Renal cortex interstitium (tissue), 3 donors: ENCODE data around the gene RIPK1. TPM values are rescaled to one million over a fixed set of nuclear protein-coding genes. Genes with fewer than 3 reads are reported as not detected.

ENCODE experiments used
- polyA plus RNA-seq, 3 donors: library from polyadenylated mRNA; unstranded; fragments of 120-200 nt; gene quantifications; one replicate each; pipeline ENCODE4 v1.2.1, GENCODE V29; 2013; ENCODE audit not compliant: insufficient read length in 3 of 3

Gene RIPK1
- polyA plus RNA-seq, 3 donors: 24.6 to 26.8 (median 26.2) TPM

Other genes starting within 250 kb of the RIPK1 start
- 10 to 100 TPM; 17.6 to 25.5 (median 20.8) TPM for gene SERPINB1, start 226.6 kb upstream of the RIPK1 start, polyA plus RNA-seq
- 10 to 100 TPM; 10.8 to 13.8 (median 11.5) TPM for gene SERPINB9, start 165.2 kb upstream of the RIPK1 start, polyA plus RNA-seq
- 10 to 100 TPM; 82.8 to 98.8 (median 84.5) TPM for gene SERPINB6, start 96.9 kb upstream of the RIPK1 start, polyA plus RNA-seq
- gene NQO2, start 68.6 kb upstream of the RIPK1 start, polyA plus RNA-seq: 10 to 100 TPM; 67.4 to 93.6 (median 81.2) TPM
- 10 to 100 TPM; 53.0 to 67.6 (median 60.6) TPM for gene BPHL, start 50.2 kb downstream of the RIPK1 start, polyA plus RNA-seq
- 10 to 100 TPM; 41.8 to 75.9 (median 61.2) TPM for gene TUBB2A, start 89.0 kb downstream of the RIPK1 start, polyA plus RNA-seq
- gene TUBB2B, start 159.2 kb downstream of the RIPK1 start, polyA plus RNA-seq: 100 to 1,000 TPM; 109 to 153 (median 109) TPM
- 10 to 100 TPM; 18.5 to 26.3 (median 21.0) TPM for gene PSMG4, start 190.5 kb downstream of the RIPK1 start, polyA plus RNA-seq